ENCODE results near the gene ABHD1. TPM values are rescaled to one million over a fixed set of nuclear protein-coding genes. Genes with fewer than 3 reads are reported as not detected.

Gene ABHD1
- total RNA-seq, 1 experiment from 2014 or later: 2.4 TPM

- Histone ChIP-seq H2AFZ (ENCODE audit: low read length) (no peak overlapping the region), H3K9me2 (replicated peaks; ENCODE audit: insufficient read depth, low read length) (no peaks in the 10 kb centered on the region), H4K20me1 (ENCODE audit: insufficient read depth, low read depth, low read length) (no peaks in the 10 kb centered on the region), H3K4me2 (ENCODE audit: low read depth, low read length, poor library complexity, severe bottlenecking) (no peak overlapping the region), H3K79me2 (ENCODE audit: low read length) (no peaks in the 10 kb centered on the region), H3K4me3 (ENCODE audit: low read length) (no peak overlapping the region), H3K27ac (ENCODE audit: low read length) (no peak overlapping the region), H3K4me1 (ENCODE audit: low read length) (peaks cover 8% of the 10 kb centered on the region), H3K36me3 (ENCODE audit: insufficient read depth, low read length) (no peaks in the 10 kb centered on the region), H3K27me3 (ENCODE audit: low read length) (no peaks in the 10 kb centered on the region), H3K9ac (ENCODE audit: low read length) (no peak overlapping the region), H3K9me3 (ENCODE audit: low read length) (no peaks in the 10 kb centered on the region)
- DNase-seq: no peak
Measured at GRCh38 chr2:27092696-27093429, 30.8 kb upstream of the ABHD1 start.

GRCh38 chr2:27093430-27094352 lies 29.9 kb upstream of the ABHD1 start:
- H3K4me3 ChIP-seq (ENCODE audit: low read length): no peak overlapping the region

GRCh38 chr2:27094353-27094984 lies 29.1 kb upstream of the ABHD1 start:
- Histone ChIP-seq H3K27me3 (ENCODE audit: low read length) (no peaks in the 10 kb centered on the region), H3K79me2 (ENCODE audit: low read length) (no peaks in the 10 kb centered on the region), H3K9me2 (replicated peaks; ENCODE audit: insufficient read depth, low read length) (no peaks in the 10 kb centered on the region), H3K27ac (ENCODE audit: low read length) (no peak overlapping the region), H3K4me3 (ENCODE audit: low read length) (no peak overlapping the region), H2AFZ (ENCODE audit: low read length) (no peak overlapping the region), H3K4me1 (ENCODE audit: low read length) (peaks cover 8% of the 10 kb centered on the region), H3K9ac (ENCODE audit: low read length) (no peak overlapping the region), H3K36me3 (ENCODE audit: insufficient read depth, low read length) (no peaks in the 10 kb centered on the region), H3K4me2 (ENCODE audit: low read depth, low read length, poor library complexity, severe bottlenecking) (no peak overlapping the region), H3K9me3 (ENCODE audit: low read length) (no peaks in the 10 kb centered on the region), H4K20me1 (ENCODE audit: insufficient read depth, low read depth, low read length) (no peaks in the 10 kb centered on the region)
- no peak for DNase-seq

More at GRCh38 chr2:27093430-27094352, 29.9 kb upstream of the ABHD1 start:
- Histone ChIP-seq H3K4me2 (ENCODE audit: low read depth, low read length, poor library complexity, severe bottlenecking) (no peak overlapping the region), H3K79me2 (ENCODE audit: low read length) (no peaks in the 10 kb centered on the region), H3K36me3 (ENCODE audit: insufficient read depth, low read length) (no peaks in the 10 kb centered on the region), H3K9me2 (replicated peaks; ENCODE audit: insufficient read depth, low read length) (no peaks in the 10 kb centered on the region), H2AFZ (ENCODE audit: low read length) (no peak overlapping the region), H3K9me3 (ENCODE audit: low read length) (no peaks in the 10 kb centered on the region), H3K4me1 (ENCODE audit: low read length) (peaks cover 8% of the 10 kb centered on the region), H3K27me3 (ENCODE audit: low read length) (no peaks in the 10 kb centered on the region), H4K20me1 (ENCODE audit: insufficient read depth, low read depth, low read length) (no peaks in the 10 kb centered on the region), H3K27ac (ENCODE audit: low read length) (no peak overlapping the region), H3K9ac (ENCODE audit: low read length) (no peak overlapping the region)
- no peak for DNase-seq

GRCh38 chr2:27095427-27095744 lies 28.2 kb upstream of the ABHD1 start:
- no peak overlapping the region for H2AFZ ChIP-seq (ENCODE audit: low read length)
- H3K9me3 ChIP-seq (ENCODE audit: low read length): no peaks in the 10 kb centered on the region
- no peak overlapping the region for H3K4me2 ChIP-seq (ENCODE audit: low read depth, low read length, poor library complexity, severe bottlenecking)
- no peaks in the 10 kb centered on the region for H3K27me3 ChIP-seq (ENCODE audit: low read length)
- no peak overlapping the region for H3K9ac ChIP-seq (ENCODE audit: low read length)
- H3K4me3 ChIP-seq (ENCODE audit: low read length): no peak overlapping the region
- no peak for DNase-seq
- H4K20me1 ChIP-seq (ENCODE audit: insufficient read depth, low read depth, low read length): no peaks in the 10 kb centered on the region
- peaks cover 8% of the 10 kb centered on the region for H3K4me1 ChIP-seq (ENCODE audit: low read length)
- H3K27ac ChIP-seq (ENCODE audit: low read length): no peak overlapping the region
- no peaks in the 10 kb centered on the region for H3K36me3 ChIP-seq (ENCODE audit: insufficient read depth, low read length)
- H3K9me2 ChIP-seq (replicated peaks; ENCODE audit: insufficient read depth, low read length): no peaks in the 10 kb centered on the region
- no peaks in the 10 kb centered on the region for H3K79me2 ChIP-seq (ENCODE audit: low read length)

- Histone ChIP-seq H3K4me3 (ENCODE audit: low read length) (peak overlapping the region; percentile 53; the same call in 1 of the 2 replicates), H3K4me2 (ENCODE audit: low read depth, low read length, poor library complexity, severe bottlenecking) (peak overlapping the region; percentile 68), H3K9me2 (replicated peaks; ENCODE audit: insufficient read depth, low read length) (no peaks in the 10 kb centered on the region), H2AFZ (ENCODE audit: low read length) (peak overlapping the region; percentile 98), H3K9me3 (ENCODE audit: low read length) (no peaks in the 10 kb centered on the region), H3K27me3 (ENCODE audit: low read length) (no peaks in the 10 kb centered on the region), H3K9ac (ENCODE audit: low read length) (peak overlapping the region; percentile 51), H3K4me1 (ENCODE audit: low read length) (peaks cover 8% of the 10 kb centered on the region), H3K27ac (ENCODE audit: low read length) (no peak overlapping the region), H4K20me1 (ENCODE audit: insufficient read depth, low read depth, low read length) (no peaks in the 10 kb centered on the region), H3K36me3 (ENCODE audit: insufficient read depth, low read length) (no peaks in the 10 kb centered on the region), H3K79me2 (ENCODE audit: low read length) (no peaks in the 10 kb centered on the region)
- DNase-seq: peak; percentile 86
Measured at GRCh38 chr2:27095745-27096651, 27.6 kb upstream of the ABHD1 start.

GRCh38 chr2:27096748-27097297 lies 26.8 kb upstream of the ABHD1 start:
- H3K27ac ChIP-seq (ENCODE audit: low read length): no peak overlapping the region
- no peaks in the 10 kb centered on the region for H3K36me3 ChIP-seq (ENCODE audit: insufficient read depth, low read length)
- peak overlapping the region; percentile 51 for H3K9ac ChIP-seq (ENCODE audit: low read length)
- H3K4me3 ChIP-seq (ENCODE audit: low read length): no peak overlapping the region
- no peaks in the 10 kb centered on the region for H3K9me2 ChIP-seq (replicated peaks; ENCODE audit: insufficient read depth, low read length)
- no peaks in the 10 kb centered on the region for H4K20me1 ChIP-seq (ENCODE audit: insufficient read depth, low read depth, low read length)
- H3K9me3 ChIP-seq (ENCODE audit: low read length): no peaks in the 10 kb centered on the region
- peaks cover 8% of the 10 kb centered on the region for H3K4me1 ChIP-seq (ENCODE audit: low read length)
- no peaks in the 10 kb centered on the region for H3K27me3 ChIP-seq (ENCODE audit: low read length)
- DNase-seq: no peak
- no peaks in the 10 kb centered on the region for H3K79me2 ChIP-seq (ENCODE audit: low read length)
- no peak overlapping the region for H3K4me2 ChIP-seq (ENCODE audit: low read depth, low read length, poor library complexity, severe bottlenecking)
- H2AFZ ChIP-seq (ENCODE audit: low read length): peak overlapping the region; percentile 98

GRCh38 chr2:27097341-27097740 lies 26.3 kb upstream of the ABHD1 start:
- Histone ChIP-seq H3K4me2 (ENCODE audit: low read depth, low read length, poor library complexity, severe bottlenecking) (no peak overlapping the region), H3K9ac (ENCODE audit: low read length) (no peak overlapping the region), H3K4me1 (ENCODE audit: low read length) (peaks cover 8% of the 10 kb centered on the region), H3K27ac (ENCODE audit: low read length) (no peak overlapping the region), H3K9me2 (replicated peaks; ENCODE audit: insufficient read depth, low read length) (no peaks in the 10 kb centered on the region), H2AFZ (ENCODE audit: low read length) (no peak overlapping the region), H4K20me1 (ENCODE audit: insufficient read depth, low read depth, low read length) (no peaks in the 10 kb centered on the region), H3K79me2 (ENCODE audit: low read length) (no peaks in the 10 kb centered on the region), H3K36me3 (ENCODE audit: insufficient read depth, low read length) (no peaks in the 10 kb centered on the region), H3K4me3 (ENCODE audit: low read length) (no peak overlapping the region), H3K9me3 (ENCODE audit: low read length) (no peaks in the 10 kb centered on the region), H3K27me3 (ENCODE audit: low read length) (no peaks in the 10 kb centered on the region)
- DNase-seq: no peak

Measured in Karpas-422 (cell line).